ENCODE measurements around the gene SLC7A4.

GRCh38 chr22:21003782-21004181, 28.6 kb downstream of the SLC7A4 start:
- TF ChIP-seq, protein P1, sequence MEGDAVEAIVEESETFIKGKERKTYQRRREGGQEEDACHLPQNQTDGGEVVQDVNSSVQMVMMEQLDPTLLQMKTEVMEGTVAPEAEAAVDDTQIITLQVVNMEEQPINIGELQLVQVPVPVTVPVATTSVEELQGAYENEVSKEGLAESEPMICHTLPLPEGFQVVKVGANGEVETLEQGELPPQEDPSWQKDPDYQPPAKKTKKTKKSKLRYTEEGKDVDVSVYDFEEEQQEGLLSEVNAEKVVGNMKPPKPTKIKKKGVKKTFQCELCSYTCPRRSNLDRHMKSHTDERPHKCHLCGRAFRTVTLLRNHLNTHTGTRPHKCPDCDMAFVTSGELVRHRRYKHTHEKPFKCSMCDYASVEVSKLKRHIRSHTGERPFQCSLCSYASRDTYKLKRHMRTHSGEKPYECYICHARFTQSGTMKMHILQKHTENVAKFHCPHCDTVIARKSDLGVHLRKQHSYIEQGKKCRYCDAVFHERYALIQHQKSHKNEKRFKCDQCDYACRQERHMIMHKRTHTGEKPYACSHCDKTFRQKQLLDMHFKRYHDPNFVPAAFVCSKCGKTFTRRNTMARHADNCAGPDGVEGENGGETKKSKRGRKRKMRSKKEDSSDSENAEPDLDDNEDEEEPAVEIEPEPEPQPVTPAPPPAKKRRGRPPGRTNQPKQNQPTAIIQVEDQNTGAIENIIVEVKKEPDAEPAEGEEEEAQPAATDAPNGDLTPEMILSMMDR (IDR thresholded peaks at IDR 0.05; ENCODE audit: low read length): no peak
- TF ChIP-seq EZH2phosphoT487 (IDR thresholded peaks at IDR 0.05; ENCODE audit: low read length): no peak

Measured in MM.1S (cell line).